Smooth muscle cell (in vitro differentiated cells): Measurements from ENCODE around the gene CLTCL1. TPM values are rescaled to one million over a fixed set of nuclear protein-coding genes. Genes with fewer than 3 reads are reported as not detected.
"Not testable (repeated sequence)": the region's sequence is repeated elsewhere in the genome, so short reads cannot be mapped to it uniquely, and the experiment has no call there.

Experiments used
- DNase-seq: peaks from one replicate; lab custom pipeline; 2025; ENCODE audit not compliant: unreplicated experiment; lab: John Stamatoyannopoulos, UW
- H2AFZ ChIP-seq: fragments of 200-600 bp; sonication (generic); 2 replicates; pipeline ENCODE4 v1.6.0; 2016; ENCODE audit warnings: antibody characterized with exemption, low read depth, mild to moderate bottlenecking
- H3F3A ChIP-seq: fragments of 200-600 bp; sonication (generic); 2 replicates; pipeline ENCODE4 v1.6.0; 2017; ENCODE audit warnings: antibody characterized with exemption, low read depth
- H3K27ac ChIP-seq: fragments of 200-600 bp; sonication (generic); 2 replicates; pipeline ENCODE4 v1.5.1; 2016; ENCODE audit warnings: low read depth, mild to moderate bottlenecking
- H3K27me3 ChIP-seq: fragments of 200-600 bp; sonication (generic); 2 replicates; pipeline ENCODE4 v1.6.1; 2016; ENCODE audit warnings: low read depth, mild to moderate bottlenecking
- H3K36me3 ChIP-seq: fragments of 200-600 bp; sonication (generic); 2 replicates; pipeline ENCODE4 v1.5.1; 2016; ENCODE audit warnings: low read depth
- H3K4me1 ChIP-seq: fragments of 200-600 bp; sonication (generic); 2 replicates; pipeline ENCODE4 v1.5.1; 2016; ENCODE audit warnings: low read depth
- H3K4me2 ChIP-seq: fragments of 200-600 bp; sonication (generic); 2 replicates; pipeline ENCODE4 v1.6.0; 2016; ENCODE audit warnings: mild to moderate bottlenecking
- H3K4me3 ChIP-seq: fragments of 200-600 bp; sonication (generic); 2 replicates; pipeline ENCODE4 v1.5.1; 2016; ENCODE audit warnings: mild to moderate bottlenecking
- H3K79me2 ChIP-seq: fragments of 200-600 bp; sonication (generic); 2 replicates; pipeline ENCODE4 v1.6.0; 2016; ENCODE audit warnings: low read depth, mild to moderate bottlenecking
- H3K9ac ChIP-seq: fragments of 200-600 bp; sonication (generic); 2 replicates; pipeline ENCODE4 v1.6.0; 2016; ENCODE audit warnings: low read depth
- H3K9me3 ChIP-seq: fragments of 200-600 bp; sonication (generic); replicated peaks from 2 replicates; pipeline ENCODE4 v1.5.1; 2016; ENCODE audit warnings: low read depth
- H4K20me1 ChIP-seq: fragments of 200-600 bp; sonication (generic); 2 replicates; pipeline ENCODE4 v1.6.0; 2016; ENCODE audit warnings: low read depth
- CTCF ChIP-seq: fragments of 200-600 bp; sonication (generic); IDR thresholded peaks from 2 replicates; pipeline ENCODE4 v1.5.1; 2017; ENCODE audit warnings: borderline replicate concordance, mild to moderate bottlenecking, antibody characterized with exemption; ENCODE audit not compliant: insufficient read depth, poor library complexity, severe bottlenecking
- WGBS: methylation state at CpG from one replicate; pipeline ENCODE4 v1.1.7; 2016; ENCODE audit warnings: low lambda C conversion rate; 5-methylcytosine and 5-hydroxymethylcytosine counted together
- polyA plus RNA-seq: library from polyadenylated mRNA; unstranded; fragments of >200 nt; fragmentation: Nextera tagmentation; extraction: Ambion mirVana; gene quantifications from 2 replicates; pipeline ENCODE4 v1.2.1, GENCODE V29; 2016
- total RNA-seq: library from RNA; depleted of rRNA; stranded (reverse); fragments of >200 nt; gene quantifications from 2 replicates; pipeline ENCODE4 v1.2.3, GENCODE V29; 2014

The CLTCL1 gene
- total and polyA plus RNA-seq, 2 experiments from 2014 or later, result 4.7 to 9.0 TPM

DNA sequence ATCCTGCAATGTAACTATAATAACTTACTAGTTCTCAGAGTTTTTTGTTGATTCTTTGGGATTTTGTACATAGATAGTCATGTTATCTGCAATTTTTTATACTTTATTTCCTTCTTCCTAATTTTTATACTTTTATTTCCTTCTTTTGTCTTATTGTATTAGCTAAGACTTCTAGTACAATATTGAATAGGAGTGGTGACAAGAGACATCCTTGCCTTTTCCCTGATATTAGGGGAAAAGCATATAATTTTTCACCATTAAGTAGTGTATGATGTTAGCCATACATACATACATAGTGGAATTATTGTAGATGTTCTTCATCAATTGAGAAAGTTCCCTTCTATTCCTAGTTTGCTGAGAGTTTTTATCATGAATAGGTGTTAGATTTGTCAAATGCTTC, 27.8 kb upstream of the CLTCL1 start:
- H3K4me2 ChIP-seq, result no peak overlapping the region
- H3K4me1 ChIP-seq, result no peaks in the 10 kb centered on the region
- H3K9me3 ChIP-seq, result peaks cover 12% of the 10 kb centered on the region
- H4K20me1 ChIP-seq, result no peaks in the 10 kb centered on the region
- no peak overlapping the region for H2AFZ ChIP-seq
- TF ChIP-seq CTCF, result no peak
- no peaks in the 10 kb centered on the region for H3K27me3 ChIP-seq
- no peak overlapping the region for H3K4me3 ChIP-seq
- no peaks in the 10 kb centered on the region for H3F3A ChIP-seq
- DNase-seq, result no peak
- no peaks in the 10 kb centered on the region for H3K79me2 ChIP-seq
- H3K36me3 ChIP-seq, result no peaks in the 10 kb centered on the region
- no peak overlapping the region for H3K9ac ChIP-seq
- H3K27ac ChIP-seq, result no peak overlapping the region

DNA sequence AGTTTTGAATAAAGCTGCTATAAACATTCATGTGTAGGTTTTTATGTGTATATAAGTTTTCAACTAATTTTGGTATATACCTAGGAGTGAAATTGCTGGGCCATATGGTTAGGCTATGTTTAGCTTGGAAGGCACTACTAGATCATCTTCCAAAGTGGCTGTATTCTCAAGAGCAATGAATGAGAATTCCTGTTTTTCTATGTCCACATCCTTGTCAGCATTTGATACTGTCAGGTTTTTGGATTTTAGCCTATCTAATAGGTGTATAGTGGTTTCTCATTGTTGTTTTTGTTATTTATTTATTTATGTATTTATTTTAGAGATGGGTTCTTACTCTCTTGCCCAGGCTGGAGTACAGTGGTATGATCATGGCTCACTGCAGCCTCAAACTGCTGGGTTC, 26.3 kb upstream of the CLTCL1 start:
- no peak overlapping the region for H3K27ac ChIP-seq
- no peak overlapping the region for H3K4me3 ChIP-seq
- TF ChIP-seq CTCF, result no peak
- H3K79me2 ChIP-seq, result no peaks in the 10 kb centered on the region
- peaks cover 12% of the 10 kb centered on the region for H3K9me3 ChIP-seq
- no peak overlapping the region for H3K9ac ChIP-seq
- H3K4me2 ChIP-seq, result no peak overlapping the region
- no peaks in the 10 kb centered on the region for H3F3A ChIP-seq
- H3K27me3 ChIP-seq, result no peaks in the 10 kb centered on the region
- H3K36me3 ChIP-seq, result no peaks in the 10 kb centered on the region
- DNase-seq, result no peak
- no peaks in the 10 kb centered on the region for H3K4me1 ChIP-seq
- H4K20me1 ChIP-seq, result no peaks in the 10 kb centered on the region
- no peak overlapping the region for H2AFZ ChIP-seq

DNA sequence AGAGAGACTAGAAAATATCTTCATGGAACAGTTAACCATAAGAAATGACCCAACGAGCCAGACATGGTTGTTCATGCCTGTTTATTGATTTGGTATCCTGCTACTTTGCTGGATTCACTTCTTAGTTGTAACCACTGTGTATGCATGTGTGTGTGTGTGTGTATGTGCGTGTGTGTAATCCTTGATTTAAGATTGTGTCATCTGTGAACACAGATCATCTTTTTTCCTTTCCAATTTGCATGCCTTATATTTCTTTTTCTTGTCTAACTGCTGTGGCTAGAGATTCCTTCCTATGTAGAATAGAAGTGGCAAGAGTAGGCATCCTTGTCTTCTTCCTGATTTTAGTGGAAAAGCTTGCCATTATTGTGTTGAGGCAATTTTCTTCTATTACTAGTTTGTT, 16.4 kb upstream of the CLTCL1 start:
- no peak overlapping the region for H2AFZ ChIP-seq
- H3K4me3 ChIP-seq, result no peak overlapping the region
- H3K4me1 ChIP-seq, result no peaks in the 10 kb centered on the region
- H3K9me3 ChIP-seq, result no peaks in the 10 kb centered on the region
- H3K27ac ChIP-seq, result no peak overlapping the region
- 86% methylated on average over 2 of the region's 2 CpGs for WGBS
- DNase-seq, result no peak
- TF ChIP-seq CTCF, result no peak
- H3K79me2 ChIP-seq, result no peaks in the 10 kb centered on the region
- H3K4me2 ChIP-seq, result no peak overlapping the region
- H3K36me3 ChIP-seq, result no peaks in the 10 kb centered on the region
- no peaks in the 10 kb centered on the region for H3F3A ChIP-seq
- H3K9ac ChIP-seq, result no peak overlapping the region
- H3K27me3 ChIP-seq, result no peaks in the 10 kb centered on the region
- H4K20me1 ChIP-seq, result no peaks in the 10 kb centered on the region

- H3F3A ChIP-seq, H3K4me1 ChIP-seq, H3K36me3 ChIP-seq, H3K4me3 ChIP-seq, H3K27me3 ChIP-seq, H3K79me2 ChIP-seq, H2AFZ ChIP-seq, H3K9ac ChIP-seq, DNase-seq, H4K20me1 ChIP-seq, H3K9me3 ChIP-seq, H3K4me2 ChIP-seq, H3K27ac ChIP-seq: not testable (repeated sequence)
- WGBS, result 92% methylated on average over 6 of the region's 6 CpGs
Measured at GRCh38 chr22:19306535-19306934, 15.0 kb upstream of the CLTCL1 start.
